Islet of Langerhans (tissue), 1 donor: Measurements from ENCODE around the gene ANKRD18A.
"Not testable (repeated sequence)": the region's sequence is repeated elsewhere in the genome, so short reads cannot be mapped to it uniquely, and the experiment has no call there.

Source experiments
- FAIRE-seq: peaks from one replicate; lab custom pipeline; 2011; peaks lifted over from hg19 to GRCh38; lab: Jason Lieb, UNC

ANKRD18A gene

DNA sequence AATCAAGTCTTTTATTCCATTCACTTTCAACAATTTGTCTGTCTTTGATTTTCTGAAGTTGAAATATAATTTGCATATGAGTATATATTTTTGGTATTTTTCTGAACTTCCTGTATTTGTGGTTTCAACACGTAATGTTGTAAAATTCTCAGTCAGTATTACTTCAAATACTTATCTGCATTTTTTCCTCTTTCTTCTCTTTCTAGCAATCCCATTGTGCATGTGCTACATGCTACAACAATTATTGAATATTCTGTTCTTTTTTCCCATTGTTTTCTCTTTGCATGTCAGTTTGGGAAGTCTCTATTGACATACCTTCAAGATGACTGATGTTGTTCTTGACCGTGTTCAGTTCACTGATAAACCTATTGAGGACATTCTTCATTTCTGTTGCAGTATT, 5.6 kb upstream of the ANKRD18A start:
- FAIRE-seq: no peak

DNA sequence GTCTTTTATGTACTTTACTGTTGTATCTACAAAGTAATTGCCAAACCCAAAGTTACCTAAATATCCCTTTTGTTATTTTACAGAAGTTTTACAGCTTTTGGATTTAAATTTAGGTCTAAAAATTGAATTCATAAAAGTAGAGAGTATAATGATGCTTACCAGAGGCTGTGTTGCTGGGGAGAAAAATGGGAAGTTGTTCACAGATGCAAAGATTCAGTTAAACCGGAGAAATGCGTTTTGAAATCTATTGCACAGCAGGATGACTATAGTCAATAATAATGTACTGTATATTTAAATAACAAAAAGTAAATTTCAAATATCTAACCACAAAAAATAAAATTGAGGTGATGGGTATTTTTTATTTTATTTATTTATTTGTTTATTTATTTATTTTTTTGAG, 2.6 kb upstream of the ANKRD18A start:
- FAIRE-seq: peak; percentile 82

DNA sequence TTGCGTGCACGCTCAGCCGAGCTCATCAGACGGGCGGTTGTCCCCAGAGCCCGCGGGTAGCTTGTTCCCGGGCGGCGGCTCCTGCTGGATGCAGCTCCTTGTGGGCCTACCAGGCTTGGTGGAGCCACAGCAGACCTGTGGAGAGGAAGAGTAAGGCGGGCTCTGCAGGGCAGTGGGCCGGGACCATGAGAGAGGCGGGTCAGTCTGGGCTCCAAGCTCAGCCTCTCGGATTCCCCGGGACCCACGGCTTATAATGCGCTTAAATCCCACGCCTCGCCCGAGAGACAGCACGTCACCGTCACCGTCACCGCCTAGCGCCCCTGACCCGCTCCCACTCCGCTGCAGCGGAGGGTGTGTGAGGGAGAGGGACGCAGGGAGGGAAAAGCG, 1.9 kb upstream of the ANKRD18A start:
- FAIRE-seq: no peak

DNA sequence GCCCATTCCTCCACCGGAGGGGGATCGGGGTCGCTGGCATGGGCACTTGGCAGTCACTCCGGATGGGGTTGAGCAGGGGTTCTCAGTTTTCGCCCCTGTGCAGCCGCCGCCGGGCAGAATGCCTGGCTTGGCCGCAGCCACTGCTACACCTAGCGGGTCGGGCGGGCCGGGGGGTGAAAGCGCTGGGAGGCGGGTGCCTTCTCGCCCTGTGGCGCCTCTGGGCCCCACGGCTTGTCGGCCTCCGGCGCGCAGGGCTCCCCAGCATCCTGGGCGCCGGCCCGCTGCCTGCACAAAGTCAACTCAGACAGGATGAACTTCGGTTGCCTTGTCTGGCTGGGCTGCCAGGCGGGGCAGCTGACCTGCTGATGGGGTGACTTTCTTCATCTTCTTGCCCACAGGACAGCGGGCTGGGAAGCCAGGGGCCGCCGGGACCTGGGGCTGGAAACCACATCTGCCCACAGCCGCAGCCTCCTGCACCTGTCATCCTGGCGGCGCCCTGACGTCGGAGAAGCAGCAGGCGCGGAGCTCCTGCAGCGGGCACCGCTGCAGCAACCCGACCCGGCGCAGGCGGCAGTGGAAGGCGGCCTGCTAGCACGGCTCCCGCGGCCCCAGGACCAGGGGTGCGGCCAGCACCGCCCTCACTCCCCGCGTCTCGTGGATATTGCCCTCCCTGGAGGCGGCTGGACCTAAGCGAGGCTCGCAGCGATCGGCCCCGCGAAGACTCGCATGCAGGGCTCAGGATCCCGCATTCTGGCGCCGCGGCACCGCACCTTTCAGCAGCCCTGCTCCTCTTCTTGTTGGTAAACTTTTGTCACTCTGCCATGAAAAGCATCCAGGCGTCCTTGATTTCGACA, 1.3 kb upstream of the ANKRD18A start:
- no peak for FAIRE-seq

DNA sequence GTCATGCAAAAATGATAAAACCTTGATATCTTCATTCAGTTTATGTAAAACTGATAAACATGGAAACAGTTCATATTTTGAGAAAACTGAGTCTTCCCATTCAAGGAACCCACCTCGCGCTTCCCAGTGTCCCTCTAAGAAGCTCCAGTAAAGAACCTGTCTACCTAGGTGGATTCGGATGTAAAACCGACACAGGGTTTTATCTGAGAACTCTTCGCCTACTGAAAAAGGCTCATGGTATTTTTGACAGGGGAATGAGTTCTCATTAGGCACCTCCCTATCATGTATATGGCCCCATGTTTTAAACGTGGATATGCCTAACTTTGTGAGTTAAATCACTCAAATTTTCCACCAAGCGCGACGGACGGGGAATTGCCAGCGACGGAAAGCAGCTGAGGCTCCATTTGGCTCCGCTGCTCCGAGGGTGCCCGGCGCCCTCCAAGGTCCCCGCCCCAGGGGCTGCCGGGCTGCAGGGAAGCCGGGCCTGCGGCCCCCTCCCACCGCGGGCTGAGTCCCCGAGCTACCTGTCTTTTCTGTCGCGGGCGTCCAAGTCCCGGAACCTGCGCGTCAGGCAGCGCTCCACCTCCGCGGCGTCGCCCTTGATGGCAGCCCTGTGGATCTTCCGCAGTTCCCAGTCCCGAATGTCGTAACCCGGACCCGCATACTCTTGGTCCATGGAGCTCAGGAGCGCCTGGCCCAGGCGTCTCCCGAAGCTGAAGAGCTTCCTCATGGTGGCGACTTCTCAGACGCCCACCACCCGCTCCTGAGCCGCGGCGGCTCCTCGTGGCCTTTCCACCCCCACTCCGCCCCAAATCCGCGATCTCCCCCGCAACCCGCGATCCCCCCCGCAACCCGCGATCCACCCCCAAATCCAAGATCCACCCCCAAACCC, 594 bp downstream of the ANKRD18A start:
- FAIRE-seq: no peak

DNA sequence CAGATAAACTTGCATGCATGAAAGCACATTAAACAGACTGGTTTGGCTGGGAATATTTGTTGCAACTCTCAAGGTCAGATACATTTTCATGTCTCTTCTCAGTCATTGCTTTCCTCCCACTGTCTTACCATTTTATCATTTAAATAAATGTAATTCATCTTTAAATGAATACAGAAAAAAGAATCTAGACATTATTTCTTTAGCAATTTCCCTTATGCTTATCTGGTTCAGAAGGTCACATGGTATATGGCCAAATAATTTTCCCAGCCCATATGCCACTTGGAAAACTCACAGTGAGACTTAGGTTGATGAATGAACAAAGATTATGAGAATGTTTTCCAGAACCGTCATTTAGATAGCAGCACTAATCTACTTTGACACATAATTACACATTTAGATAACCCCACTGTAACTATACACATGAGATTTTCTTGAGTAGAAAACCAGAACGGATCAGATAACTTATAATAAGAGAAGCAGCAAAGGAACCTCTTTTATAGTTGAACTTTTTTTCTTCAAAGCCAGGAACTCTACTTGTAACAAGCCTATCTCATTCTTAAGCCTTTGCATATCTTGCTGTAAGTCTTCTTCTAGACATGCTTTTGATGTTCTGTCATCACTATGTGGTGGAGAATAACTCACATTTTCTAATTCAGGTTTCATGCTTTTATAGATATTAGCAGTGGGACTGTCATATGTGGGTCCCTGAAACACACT, 22.2 kb downstream of the ANKRD18A start:
- FAIRE-seq: not testable (repeated sequence)

DNA sequence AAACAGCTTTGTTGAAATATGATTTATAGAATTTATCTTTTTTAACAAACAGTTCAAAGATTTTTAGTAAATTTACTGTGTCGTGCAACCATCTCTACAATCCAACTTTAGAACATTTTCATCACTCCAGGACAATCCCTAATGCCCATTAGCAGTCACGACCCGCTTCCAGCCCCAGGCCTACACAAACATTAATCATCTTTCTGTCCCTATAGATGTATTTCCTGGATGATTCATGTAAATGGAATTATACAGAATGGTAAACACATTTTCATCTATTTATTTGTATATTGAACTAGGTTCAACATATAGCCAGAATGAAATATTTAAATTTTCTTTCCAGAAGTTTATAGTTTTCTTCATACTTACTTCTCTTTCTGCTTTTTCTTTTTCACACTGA, 25.3 kb downstream of the ANKRD18A start:
- FAIRE-seq: not testable (repeated sequence)

DNA sequence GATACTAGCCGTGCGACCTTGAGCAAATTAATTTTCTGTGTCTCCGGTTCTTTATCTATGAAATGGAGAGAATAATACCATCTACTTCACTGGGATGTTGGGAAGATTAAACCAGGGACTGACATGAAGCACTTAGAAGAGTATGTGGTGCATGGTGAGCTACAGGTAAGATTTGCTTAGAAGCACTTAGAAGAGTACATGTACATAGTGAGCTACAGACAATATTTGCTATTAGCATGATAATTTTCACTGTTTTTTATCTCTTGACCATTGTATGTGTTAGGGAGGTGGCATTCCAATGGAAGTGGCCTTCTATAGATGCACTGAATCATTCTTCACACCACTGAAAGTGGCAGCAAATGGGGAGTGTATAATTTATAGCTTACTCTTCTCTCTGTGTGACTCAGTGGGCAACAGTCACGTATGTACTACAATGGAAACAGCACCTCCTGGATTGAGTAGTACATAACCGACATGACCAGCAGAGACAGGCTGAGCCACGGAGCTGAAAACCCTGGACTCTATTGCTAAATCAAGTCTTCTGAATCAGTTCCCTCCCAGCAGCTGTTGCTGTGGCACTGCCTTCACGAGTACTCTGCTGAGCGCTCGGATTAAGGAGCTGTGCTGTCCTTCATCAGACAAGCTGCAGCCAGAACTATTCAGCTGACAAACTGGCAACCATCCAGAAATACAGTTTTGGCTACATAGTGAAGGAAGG, 28.9 kb downstream of the ANKRD18A start:
- FAIRE-seq: not testable (repeated sequence)

DNA sequence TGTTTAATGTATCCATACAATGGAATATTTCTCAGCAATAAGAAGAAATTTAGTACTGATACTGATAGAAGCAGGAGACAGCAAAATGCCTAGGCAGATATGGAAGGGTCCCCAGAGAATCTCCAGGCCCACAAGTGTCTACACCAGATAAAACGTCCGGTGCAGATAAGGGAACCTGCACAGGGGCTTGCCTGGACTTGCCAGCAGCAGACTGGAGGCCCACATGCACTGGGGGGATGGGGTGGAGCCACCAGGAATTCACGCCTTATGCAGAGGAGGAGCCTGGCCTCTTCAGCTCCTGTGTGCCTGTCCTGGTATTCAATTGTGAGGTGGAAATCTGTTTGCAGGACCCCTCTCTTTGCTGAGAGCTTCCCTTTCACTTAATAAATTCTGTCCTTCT, 36.6 kb downstream of the ANKRD18A start:
- not testable (repeated sequence) for FAIRE-seq

DNA sequence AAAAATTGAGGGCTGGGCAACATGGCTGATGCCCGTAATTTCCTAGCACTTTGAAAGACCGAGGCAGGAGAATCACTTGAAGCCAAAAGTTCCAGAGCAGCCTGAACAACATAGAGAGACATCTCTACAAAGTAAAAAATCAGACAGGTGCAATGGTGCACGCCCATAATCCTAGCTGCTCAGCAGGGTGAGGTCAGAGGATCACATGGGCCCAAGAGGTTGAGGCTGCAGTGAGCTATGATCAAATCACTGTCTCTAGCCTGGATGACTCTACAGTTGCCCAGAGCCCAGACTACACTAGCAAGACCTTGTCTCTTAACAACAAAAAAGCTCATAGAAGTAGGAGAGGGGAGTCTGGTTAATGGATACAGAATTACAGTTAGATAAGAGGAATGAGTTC, 40.3 kb downstream of the ANKRD18A start:
- not testable (repeated sequence) for FAIRE-seq

DNA sequence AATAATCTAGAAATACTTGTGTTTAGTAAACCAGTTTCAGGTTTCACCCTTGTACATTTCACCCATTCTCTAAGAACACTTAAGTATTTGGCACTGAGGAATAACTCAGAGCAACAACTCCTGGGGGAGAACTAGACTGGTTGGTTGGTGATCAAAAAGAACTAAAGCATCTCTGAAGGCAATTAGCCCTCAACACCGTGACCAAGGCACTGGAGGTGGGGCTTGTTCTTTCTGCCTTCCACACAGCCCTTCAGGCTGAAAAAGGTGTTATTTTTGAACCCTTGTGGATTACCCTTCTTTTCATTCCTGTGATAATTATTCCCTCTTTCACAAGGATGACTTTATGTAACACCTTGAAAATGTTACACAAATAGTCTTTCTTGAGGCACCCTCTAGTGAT, 44.2 kb downstream of the ANKRD18A start:
- FAIRE-seq: not testable (repeated sequence)

DNA sequence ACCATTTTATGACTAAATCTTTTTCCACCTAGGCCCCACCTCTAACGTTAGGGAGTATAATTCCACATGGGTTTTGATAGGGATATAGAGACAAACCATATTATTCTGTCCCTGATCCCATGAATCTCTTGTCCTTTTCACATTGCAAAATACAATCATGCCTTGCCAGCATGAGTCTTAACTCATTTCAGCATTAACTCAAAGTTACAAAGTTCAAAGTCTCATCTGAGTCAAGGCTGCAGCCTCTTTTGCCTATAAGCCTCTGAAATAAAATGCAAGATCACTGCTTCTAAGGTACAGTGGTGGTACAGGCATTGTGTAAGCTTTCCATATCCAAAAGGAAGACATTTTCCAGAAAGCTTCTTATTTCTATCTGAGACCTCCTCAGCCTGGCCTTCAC, 54.3 kb downstream of the ANKRD18A start:
- FAIRE-seq: not testable (repeated sequence)

DNA sequence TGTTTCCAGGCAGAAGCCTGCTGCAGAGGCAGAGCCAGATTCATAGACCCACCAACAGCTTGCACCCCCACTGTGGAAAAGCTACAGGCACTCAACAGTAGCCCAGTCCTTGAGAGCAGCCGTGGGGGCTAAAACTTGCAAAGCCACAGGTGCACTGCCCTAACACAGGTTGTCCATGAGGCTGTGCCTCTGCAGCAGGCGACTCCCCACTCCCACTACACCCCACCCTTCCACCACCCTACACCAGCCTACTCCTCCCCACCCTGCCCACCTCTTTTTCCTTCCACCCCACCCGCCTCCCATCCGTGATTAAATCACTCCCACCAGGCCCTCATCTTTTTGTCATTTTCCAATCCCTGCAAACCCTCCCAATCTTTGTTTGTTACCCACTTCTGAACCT, 55.2 kb downstream of the ANKRD18A start:
- not testable (repeated sequence) for FAIRE-seq

DNA sequence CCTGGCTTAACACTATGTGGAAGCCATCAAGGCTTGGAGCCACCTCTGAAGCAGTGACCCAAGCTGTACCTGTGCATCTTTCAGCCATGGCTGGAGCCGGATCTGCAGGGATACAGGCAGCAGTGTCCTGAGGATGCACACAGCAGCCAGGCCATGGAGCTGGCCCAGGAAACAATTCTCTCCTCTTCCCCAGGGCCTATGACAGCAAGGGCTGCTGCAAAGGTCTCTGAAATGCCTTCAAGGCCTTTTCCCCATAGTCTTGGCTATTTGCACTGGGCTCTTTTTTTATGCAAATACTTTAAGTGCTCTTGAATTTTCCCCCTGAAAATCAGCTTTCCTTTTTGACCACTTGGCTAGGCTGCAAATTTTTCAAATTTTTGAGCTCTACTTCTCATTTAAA, 56.5 kb downstream of the ANKRD18A start:
- not testable (repeated sequence) for FAIRE-seq

DNA sequence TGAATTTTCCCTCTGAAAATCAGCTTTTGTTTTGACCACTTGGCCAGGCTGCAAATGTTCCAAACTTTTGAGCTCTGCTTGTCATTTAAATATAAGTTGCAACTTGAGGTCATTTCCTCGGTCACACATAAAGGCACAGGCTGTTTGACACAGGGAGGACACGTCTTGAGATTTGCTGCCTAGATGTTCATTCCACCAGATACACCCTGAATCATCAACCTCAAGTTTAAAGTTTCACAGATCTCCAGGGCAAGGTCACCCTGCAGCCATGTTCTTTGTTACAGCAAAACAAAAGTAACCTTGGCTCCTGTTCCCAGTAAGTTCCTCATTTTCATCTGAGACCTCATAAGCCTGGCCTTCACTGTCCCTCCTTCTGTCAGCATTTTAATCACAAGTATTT, 59.3 kb downstream of the ANKRD18A start:
- not testable (repeated sequence) for FAIRE-seq

DNA sequence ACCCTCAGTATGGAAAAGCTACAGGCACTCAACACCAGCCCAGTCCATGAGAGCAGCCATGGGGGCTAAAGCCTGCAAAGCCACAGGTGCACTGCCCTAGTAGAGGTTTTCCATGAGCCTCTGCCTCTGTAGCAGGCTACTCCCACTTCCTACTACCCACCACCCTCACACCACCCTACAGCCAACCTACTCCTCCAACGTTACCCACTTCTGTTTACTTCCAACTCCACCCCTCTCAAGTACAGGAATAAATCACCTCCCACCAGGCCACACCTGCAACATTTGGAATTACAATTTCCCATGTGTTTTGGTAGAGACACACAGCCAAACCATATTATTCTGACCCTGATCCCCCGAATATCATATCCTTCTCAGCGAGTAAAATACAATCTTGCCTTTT, 61.2 kb downstream of the ANKRD18A start:
- FAIRE-seq: not testable (repeated sequence)

DNA sequence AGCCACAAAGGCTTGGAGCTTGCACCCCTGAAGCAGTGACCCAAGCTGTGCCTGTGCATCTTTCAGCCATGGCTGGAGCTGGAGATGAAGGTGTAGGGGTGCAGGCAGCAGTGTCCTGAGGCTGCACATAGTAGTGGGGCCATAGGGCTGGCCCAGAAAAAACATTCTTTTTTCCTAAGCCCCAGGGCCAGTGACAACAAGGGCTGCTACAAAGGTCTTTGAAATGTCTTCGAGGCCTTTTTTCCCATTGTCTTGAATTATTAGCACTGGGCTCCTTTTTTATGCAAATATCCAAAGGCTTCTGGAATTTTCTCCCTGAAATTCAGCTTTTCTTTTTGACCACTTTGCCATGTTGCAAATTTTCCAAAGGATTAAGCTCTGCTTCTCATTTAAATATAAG, 62.6 kb downstream of the ANKRD18A start:
- FAIRE-seq: not testable (repeated sequence)

DNA sequence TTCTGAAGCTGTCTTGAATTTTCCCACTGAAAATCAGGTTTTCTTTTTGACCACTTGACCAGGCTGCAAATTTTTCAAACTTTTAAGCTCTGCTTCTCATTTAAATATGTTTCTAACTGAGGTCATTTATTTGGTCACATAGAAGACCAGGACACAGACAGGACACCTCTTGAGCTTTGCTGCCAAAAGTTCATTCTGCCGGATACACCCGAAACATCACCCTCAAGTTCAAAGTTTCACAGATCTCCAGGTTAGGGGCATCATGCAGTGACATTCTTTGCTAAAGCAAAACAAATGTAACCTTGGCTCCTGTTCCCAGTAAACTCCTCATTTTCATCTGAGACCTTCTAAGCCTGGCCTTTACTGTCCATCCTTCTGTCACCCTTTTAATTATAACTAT, 65.4 kb downstream of the ANKRD18A start:
- FAIRE-seq: not testable (repeated sequence)

DNA sequence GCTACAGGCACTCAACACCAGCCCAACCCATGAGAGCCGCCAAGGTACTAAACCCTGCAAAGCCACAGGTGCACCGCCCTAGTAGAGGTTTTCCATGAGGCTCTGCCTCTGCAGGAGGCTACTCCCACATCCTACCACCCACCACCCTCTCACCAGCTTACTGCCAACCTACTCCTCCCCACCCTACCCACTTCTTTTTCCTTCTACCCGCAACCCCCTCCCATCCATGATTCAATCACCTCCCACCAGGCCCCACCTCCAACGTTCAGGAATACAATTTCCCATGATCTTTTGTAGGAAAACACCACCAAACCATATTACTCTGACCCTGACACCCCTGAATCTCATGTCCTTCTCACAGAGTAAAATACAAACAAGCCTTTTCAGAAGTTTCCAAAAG, 67.4 kb downstream of the ANKRD18A start:
- FAIRE-seq: not testable (repeated sequence)

DNA sequence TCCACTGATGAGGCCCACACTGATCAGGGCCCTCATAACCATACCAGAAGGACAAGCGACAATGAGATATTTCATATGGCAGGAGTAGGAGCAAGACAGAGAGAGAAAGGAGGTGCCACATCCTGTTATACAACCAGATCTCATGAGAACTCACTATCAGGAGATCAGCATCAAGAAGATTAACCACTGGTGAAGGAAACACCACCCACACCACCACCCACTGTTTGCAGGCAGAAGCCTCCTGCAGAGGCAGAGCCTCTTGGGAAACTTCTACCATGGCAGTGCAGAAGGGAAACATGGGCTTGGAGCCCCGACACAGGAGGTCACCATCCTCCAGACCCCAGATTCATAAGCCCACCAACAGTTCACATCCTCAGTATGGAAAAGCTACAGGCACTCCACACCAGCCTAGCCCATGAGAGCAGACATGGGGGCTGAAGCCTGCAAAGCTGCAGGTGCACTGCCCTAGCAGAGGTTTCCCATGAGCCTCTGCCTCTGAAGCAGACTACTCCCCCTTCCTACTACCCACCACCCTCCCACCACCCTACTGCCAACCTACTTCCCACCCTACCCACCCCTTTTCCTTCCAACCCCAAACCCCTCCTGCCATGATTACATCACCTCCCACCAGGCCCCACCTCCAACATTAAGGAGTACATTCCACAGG, 73.8 kb downstream of the ANKRD18A start:
- not testable (repeated sequence) for FAIRE-seq

DNA sequence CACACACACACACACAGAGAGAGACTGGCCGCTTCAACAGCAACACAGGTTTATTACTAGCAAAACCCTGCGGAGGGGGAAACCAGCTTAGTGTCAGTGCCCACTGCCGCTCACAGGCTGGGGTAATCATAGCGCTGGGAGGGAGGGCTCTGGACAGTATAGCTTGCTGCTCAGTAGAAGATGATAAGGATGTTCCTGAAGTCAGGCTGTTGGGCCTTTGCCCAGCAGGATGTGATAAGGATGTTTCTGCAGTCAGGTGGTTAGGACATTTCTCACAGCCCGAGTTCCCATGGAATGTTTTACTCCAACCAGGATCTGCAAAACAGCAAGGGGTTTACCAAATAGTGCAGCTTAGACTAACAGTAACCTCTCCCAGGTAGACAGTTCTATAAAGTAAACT, 79.9 kb downstream of the ANKRD18A start:
- FAIRE-seq: not testable (repeated sequence)
